GM19043 (cell line): ENCODE data around the gene GRB7.
"Not testable (repeated sequence)": the region's sequence is repeated elsewhere in the genome, so short reads cannot be mapped to it uniquely, and the experiment has no call there.

ENCODE experiments used
- ATAC-seq: cut with Tn5 transposase; IDR thresholded peaks from one replicate; pipeline ENCODE4 v1.9.1; 2021; ENCODE audit warnings: low read depth; ENCODE audit not compliant: unreplicated experiment

GRB7 gene

GRCh38 chr17:39737760-39738567 lies at the start of gene GRB7:
TSS of gene GRB7 (plus strand) at chr17:39737938. CDS start at chr17:39742302, 4,364 bp downstream.
- no peak for ATAC-seq

GRCh38 chr17:39688475-39688835 lies 49.3 kb upstream of the GRB7 start:
- no peak for ATAC-seq

DNA sequence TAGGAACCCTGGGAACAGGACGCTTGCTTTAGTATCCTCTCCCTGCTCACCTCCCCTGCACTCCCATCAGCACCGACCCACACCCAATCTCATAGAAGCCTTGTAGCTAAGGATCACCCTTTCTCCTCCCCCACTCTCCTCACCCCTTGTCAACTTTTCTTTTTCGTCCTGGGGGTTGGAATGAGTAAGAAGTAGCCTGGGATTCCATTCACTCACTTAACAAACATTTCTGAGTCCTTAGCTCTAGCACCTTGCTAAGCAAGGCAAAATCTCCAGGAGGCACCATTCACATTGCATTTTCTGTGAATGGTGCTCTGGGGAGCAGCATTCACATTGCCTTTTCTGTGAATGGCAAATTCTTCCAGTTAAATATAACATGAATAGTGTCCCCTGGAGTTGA lies 48.8 kb upstream of the GRB7 start:
- no peak for ATAC-seq

DNA sequence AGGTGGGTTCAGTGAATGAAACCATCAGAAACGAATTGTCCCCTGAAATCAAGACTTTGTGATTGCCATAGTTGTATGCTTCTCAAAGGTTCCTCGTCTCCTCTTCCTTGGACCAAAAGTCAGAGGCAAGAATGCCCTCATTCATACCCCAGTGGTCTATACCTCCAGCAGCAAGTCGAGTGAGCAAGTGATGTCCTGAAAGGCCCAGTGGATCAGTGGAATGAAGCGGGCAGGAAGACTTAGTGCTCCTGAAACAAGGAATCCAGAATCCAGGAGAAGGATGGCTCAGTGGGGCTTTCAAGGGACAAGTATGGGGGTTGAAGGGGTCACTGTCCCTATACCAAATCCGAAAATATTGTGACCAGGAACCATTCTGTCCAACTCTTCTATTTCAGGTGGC lies 43.1 kb upstream of the GRB7 start:
- ATAC-seq, result no peak

GRCh38 chr17:39695089-39695474 lies 42.7 kb upstream of the GRB7 start:
- ATAC-seq, result no peak

GRCh38 chr17:39696731-39697130 lies 41.0 kb upstream of the GRB7 start:
- no peak for ATAC-seq

DNA sequence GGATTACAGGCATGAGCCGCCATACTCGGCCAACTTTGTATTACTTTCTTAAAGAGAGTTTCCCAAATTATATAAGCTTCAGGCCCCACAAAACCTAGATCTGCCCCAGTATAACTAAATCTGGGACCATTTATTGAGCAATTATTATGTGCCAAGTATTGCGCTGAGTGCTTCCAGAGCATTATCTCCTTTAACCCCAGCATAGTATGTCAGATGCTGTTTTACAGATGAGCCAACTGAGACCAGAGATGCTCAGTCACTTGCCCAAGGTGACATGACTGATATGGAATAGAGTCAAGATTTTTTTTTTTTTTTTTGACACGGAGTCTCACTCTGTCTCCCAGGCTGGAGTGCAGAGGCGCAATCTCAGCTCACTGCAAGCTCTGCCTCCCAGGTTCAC lies 39.8 kb upstream of the GRB7 start:
- ATAC-seq, result no peak

DNA sequence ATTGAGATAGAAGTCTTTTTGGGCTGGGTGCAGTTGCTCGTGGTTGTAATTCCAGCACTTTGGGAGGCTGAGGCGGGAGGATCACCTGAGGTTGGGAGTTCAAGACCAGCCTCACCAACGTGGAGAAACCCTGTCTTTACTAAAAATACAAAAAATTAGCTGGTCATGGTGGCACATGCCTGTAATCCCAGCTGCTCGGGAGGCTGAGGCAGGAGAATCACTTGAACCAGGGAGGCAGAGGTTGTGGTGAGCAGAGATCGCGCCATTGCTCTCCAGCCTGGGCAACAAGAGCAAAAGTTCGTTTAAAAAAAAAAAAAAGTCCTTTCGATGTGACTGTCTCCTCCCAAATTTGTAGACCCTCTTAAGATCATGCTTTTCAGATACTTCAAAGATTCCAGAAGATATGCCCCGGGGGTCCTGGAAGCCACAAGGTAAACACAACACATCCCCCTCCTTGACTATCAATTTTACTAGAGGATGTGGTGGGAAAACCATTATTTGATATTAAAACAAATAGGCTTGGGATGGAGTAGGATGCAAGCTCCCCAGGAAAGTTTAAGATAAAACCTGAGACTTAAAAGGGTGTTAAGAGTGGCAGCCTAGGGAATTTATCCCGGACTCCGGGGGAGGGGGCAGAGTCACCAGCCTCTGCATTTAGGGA lies 38.5 kb upstream of the GRB7 start:
- ATAC-seq, result not testable (repeated sequence)

- no peak for ATAC-seq
These were observed 38.0 kb upstream of the GRB7 start, which contains the start of gene ERBB2 for GRCh38 chr17:39699818-39700147. TSS of gene ERBB2 (plus strand) at chr17:39700064. CDS start at chr17:39700239, 175 bp downstream.

- ATAC-seq, result no peak
These were observed 37.4 kb upstream of the GRB7 start for GRCh38 chr17:39700148-39700987.

- no peak for ATAC-seq
These were observed 36.5 kb upstream of the GRB7 start for GRCh38 chr17:39701012-39701783.

- no peak for ATAC-seq
These were observed 35.8 kb upstream of the GRB7 start for GRCh38 chr17:39701784-39702422.

GRCh38 chr17:39702901-39703893 lies 34.5 kb upstream of the GRB7 start:
- ATAC-seq, result no peak

DNA sequence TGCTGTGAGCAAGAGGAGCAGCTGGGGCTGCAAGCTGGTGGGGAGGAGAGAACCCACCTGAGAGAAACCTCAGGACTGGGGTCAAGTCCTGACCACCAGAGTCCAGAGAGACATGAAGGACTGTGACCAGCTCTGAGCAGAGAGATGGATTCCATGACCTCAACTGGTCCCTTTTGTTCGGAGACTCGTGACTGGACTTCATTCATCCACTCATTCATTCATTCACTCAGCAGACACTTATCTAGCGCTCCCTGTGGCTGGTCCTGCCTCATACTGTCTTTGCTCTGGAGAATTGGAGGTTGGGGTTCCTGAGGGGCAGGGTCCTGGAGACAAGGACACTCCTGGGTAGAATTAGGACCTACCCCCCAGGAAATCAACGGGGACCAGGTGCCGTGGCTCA lies 33.8 kb upstream of the GRB7 start:
- no peak for ATAC-seq

DNA sequence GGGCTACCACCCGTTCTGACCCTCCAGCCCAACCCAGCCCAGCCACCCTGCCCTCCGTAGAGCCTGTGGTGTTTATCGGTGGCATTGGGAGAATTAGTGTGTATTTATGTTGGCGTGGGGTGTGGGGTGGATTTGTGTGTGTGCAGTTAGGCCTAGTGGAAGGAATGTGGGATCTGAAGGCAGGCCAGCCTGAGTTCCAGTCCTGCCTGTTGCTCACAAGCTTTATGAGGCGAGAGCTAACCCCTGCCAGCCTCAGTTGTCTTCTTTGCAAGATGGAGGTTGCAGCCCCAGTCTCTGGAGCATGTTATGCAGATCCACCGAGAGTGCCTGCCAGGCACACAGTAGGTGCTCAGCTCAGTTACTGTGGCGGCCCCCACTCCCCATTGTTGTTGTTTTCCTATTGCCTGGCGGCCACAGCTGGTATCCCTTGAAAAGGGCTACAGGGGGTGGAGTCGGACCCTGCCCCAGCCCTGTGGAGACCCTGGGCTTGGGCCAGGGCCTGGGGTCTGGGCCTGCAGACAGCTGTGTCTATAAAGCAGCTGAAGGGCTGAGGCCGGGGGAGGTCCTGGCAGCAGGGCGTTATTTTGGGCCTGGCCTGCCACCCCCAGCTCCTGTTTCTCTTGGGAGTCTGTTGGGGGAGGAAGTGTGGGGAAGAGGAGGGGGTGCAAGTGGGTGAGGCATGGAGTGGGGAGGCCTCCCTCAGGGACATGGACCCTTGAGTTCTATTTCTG lies 32.8 kb upstream of the GRB7 start:
- ATAC-seq, result no peak

GRCh38 chr17:39705786-39706348 lies 31.9 kb upstream of the GRB7 start:
- no peak for ATAC-seq

- no peak for ATAC-seq
These were observed 31.4 kb upstream of the GRB7 start for GRCh38 chr17:39706383-39706782.

GRCh38 chr17:39706921-39707337 lies 30.8 kb upstream of the GRB7 start:
- ATAC-seq, result no peak
